Thymus (tissue), 11 donors: ENCODE data around the gene HOXA4. TPM values are rescaled to one million over a fixed set of nuclear protein-coding genes. Genes with fewer than 3 reads are reported as not detected.

Experiments used
- DNase-seq, 9 donors: peaks; one replicate each; pipeline ENCODE4 v3.0.0-alpha.2; 2013; ENCODE audit warnings: low spot score in 9 of 9, low read depth in 6 of 9, missing footprints in 1 of 9
- H3K27ac ChIP-seq, 2 donors: one replicate each; pipeline ENCODE4 v1.5.1; 2013; ENCODE audit warnings: control low read depth in 1 of 2, low read depth in 1 of 2, low read length in 1 of 2, mild to moderate bottlenecking in 1 of 2, moderate library complexity in 1 of 2
- H3K27me3 ChIP-seq, 2 donors: one replicate each; pipeline ENCODE4 v1.5.1; 2013; ENCODE audit warnings: low read length in 1 of 2; ENCODE audit not compliant: control insufficient read depth in 2 of 2, insufficient read depth in 1 of 2
- H3K36me3 ChIP-seq, 2 donors: one replicate each; pipeline ENCODE4 v1.5.1; 2013; ENCODE audit warnings: low read length in 1 of 2, mild to moderate bottlenecking in 1 of 2, moderate library complexity in 1 of 2; ENCODE audit not compliant: control insufficient read depth in 2 of 2, insufficient read depth in 2 of 2
- H3K4me1 ChIP-seq, 2 donors: one replicate each; pipeline ENCODE4 v1.5.1; 2013; ENCODE audit warnings: low read length in 2 of 2; ENCODE audit not compliant: control insufficient read depth in 2 of 2, insufficient read depth in 2 of 2
- H3K4me3 ChIP-seq, 2 donors: one replicate each; pipeline ENCODE4 v1.5.1; 2013; ENCODE audit warnings: low read length in 2 of 2, control low read depth in 1 of 2, mild to moderate bottlenecking in 1 of 2
- H3K9me3 ChIP-seq, 2 donors: one replicate each; pipeline ENCODE4 v1.5.1; 2013; ENCODE audit warnings: low read length in 1 of 2, mild to moderate bottlenecking in 1 of 2; ENCODE audit not compliant: control insufficient read depth in 2 of 2, insufficient read depth in 1 of 2
- WGBS: extraction: QIAGEN DNeasy Blood & Tissue Kit; methylation state at CpG from one replicate; pipeline ENCODE4 v1.1.7; 2013; 5-methylcytosine and 5-hydroxymethylcytosine counted together
- polyA plus RNA-seq: library from polyadenylated mRNA; stranded (reverse); fragments of 200-250 nt; gene quantifications from one replicate; pipeline ENCODE4 v1.2.3, GENCODE V29; 2013
- total RNA-seq: library from RNA; stranded (reverse); fragments of 120-200 nt; gene quantifications from one replicate; pipeline ENCODE4 v1.2.4, GENCODE V29; 2013
- donor health status: healthy.

Gene HOXA4
- total and polyA plus RNA-seq, 2 donors = 0.42 to 3.0 TPM

- peaks cover 47 to 100% of the 10 kb centered on the region in 2 donors for H3K27me3 ChIP-seq
- H3K4me1 ChIP-seq = peaks cover 40 to 53% of the 10 kb centered on the region in 2 donors
- peaks cover 0 to 19% of the 10 kb centered on the region in 2 donors for H3K9me3 ChIP-seq
- H3K36me3 ChIP-seq = no peaks in the 10 kb centered on the region
- WGBS = 5% methylated on average over 8 of the region's 8 CpGs
- no peak for DNase-seq
- H3K27ac ChIP-seq = peak overlapping the region in 1 of 2 donors; percentile 9
- H3K4me3 ChIP-seq = peak overlapping the region in 1 of 2 donors; percentile 73
Measured at GRCh38 chr7:27171325-27171636, 40.7 kb upstream of the HOXA4 start.

GRCh38 chr7:27170426-27171324 is 40.1 kb upstream of the HOXA4 start:
- Histone ChIP-seq H3K27me3 (peaks cover 50 to 100% of the 10 kb centered on the region in 2 donors), H3K9me3 (peaks cover 0 to 22% of the 10 kb centered on the region in 2 donors), H3K4me1 (peaks cover 46 to 59% of the 10 kb centered on the region in 2 donors), H3K27ac (no peak overlapping the region), H3K36me3 (no peaks in the 10 kb centered on the region), H3K4me3 (peak overlapping the region in 1 of 2 donors; percentile 73)
- 25% methylated on average over 11 of the region's 11 CpGs for WGBS
- no peak for DNase-seq

- H3K27me3 ChIP-seq = peaks cover 46 to 100% of the 10 kb centered on the region in 2 donors
- peaks cover 0 to 22% of the 10 kb centered on the region in 2 donors for H3K9me3 ChIP-seq
- peaks cover 52 to 65% of the 10 kb centered on the region in 2 donors for H3K4me1 ChIP-seq
- H3K36me3 ChIP-seq = no peaks in the 10 kb centered on the region
- no peak overlapping the region for H3K27ac ChIP-seq
- WGBS = under 1% methylated on average over 46 of the region's 46 CpGs
- peak overlapping the region; percentile 39 to 54 for H3K4me3 ChIP-seq
- no peak for DNase-seq
Measured at GRCh38 chr7:27169658-27170425, 39.3 kb upstream of the HOXA4 start.

- Histone ChIP-seq H3K9me3 (peaks cover 0 to 20% of the 10 kb centered on the region in 2 donors), H3K27me3 (peaks cover 47 to 100% of the 10 kb centered on the region in 2 donors), H3K27ac (peak overlapping the region; percentile 19 to 60), H3K36me3 (peaks cover 0 to 2% of the 10 kb centered on the region in 2 donors), H3K4me1 (peaks cover 48 to 70% of the 10 kb centered on the region in 2 donors), H3K4me3 (peak overlapping the region; percentile 39 to 54)
- WGBS = 2% methylated on average over 25 of the region's 25 CpGs
- peak in 2 of 9 donors; percentile 55 to 81 for DNase-seq
Measured at GRCh38 chr7:27168265-27168947, 37.8 kb upstream of the HOXA4 start.

GRCh38 chr7:27167916-27168264 is 37.3 kb upstream of the HOXA4 start:
- no peak for DNase-seq
- Histone ChIP-seq H3K4me1 (peaks cover 44 to 69% of the 10 kb centered on the region in 2 donors), H3K4me3 (peak overlapping the region; percentile 39 to 54), H3K9me3 (peaks cover 0 to 20% of the 10 kb centered on the region in 2 donors), H3K27me3 (peaks cover 48 to 100% of the 10 kb centered on the region in 2 donors), H3K36me3 (peaks cover 0 to 3% of the 10 kb centered on the region in 2 donors), H3K27ac (peak overlapping the region in 1 of 2 donors; percentile 60)
- 7% methylated on average over 4 of the region's 4 CpGs for WGBS

DNA sequence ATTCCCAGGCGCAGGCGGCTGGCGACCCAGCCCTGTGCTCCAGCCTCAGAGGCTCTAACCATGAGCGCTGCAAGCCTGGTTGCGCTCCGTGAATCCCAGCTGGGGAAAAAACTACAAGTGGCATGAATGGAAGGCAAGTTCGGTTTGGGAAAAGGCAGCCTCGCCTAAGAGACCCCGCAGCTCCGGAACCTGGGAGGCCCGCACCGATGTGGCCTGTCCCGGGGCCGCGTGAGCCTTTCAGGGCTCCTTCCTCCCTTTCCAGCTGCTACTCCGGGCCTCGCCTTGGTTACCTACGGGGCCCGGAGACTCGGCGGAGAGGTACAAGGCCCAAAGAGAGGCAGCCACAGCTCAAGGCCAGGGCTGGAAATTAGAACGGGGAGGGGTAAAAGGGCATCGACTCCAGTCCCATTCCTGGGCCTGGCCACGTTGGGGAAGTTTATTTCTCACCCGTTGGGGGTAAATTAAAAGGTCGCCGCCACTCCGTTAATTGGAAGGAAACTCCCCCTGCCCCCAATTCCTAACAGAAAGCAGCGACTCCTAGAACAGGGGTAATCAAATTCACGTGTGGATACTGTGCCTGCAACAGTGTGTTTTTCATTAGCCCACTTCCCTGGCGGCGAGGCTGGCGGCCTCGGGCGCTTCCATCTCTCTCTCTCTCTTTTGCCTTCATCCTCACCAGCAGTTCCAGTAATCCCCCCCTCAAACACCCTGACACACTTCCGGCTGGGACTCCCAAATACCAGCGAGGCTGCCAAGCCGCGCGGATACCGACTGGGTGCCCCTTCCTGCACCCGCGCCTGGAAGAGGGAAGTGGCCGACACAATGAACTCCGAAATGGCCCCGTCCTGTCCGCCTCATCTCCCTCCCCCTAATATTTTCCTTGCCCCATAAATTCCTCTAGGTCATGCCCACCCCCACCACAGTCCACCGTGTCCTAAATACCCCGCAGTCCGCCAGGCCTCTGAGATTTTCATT is 36.3 kb upstream of the HOXA4 start:
- 5% methylated on average over 50 of the region's 50 CpGs for WGBS
- Histone ChIP-seq H3K4me1 (peaks cover 35 to 58% of the 10 kb centered on the region in 2 donors), H3K27ac (no peak overlapping the region), H3K36me3 (peaks cover 0 to 3% of the 10 kb centered on the region in 2 donors), H3K4me3 (peak overlapping the region; percentile 14 to 36), H3K27me3 (peaks cover 48 to 100% of the 10 kb centered on the region in 2 donors), H3K9me3 (peaks cover 0 to 17% of the 10 kb centered on the region in 2 donors)
- no peak for DNase-seq

DNA sequence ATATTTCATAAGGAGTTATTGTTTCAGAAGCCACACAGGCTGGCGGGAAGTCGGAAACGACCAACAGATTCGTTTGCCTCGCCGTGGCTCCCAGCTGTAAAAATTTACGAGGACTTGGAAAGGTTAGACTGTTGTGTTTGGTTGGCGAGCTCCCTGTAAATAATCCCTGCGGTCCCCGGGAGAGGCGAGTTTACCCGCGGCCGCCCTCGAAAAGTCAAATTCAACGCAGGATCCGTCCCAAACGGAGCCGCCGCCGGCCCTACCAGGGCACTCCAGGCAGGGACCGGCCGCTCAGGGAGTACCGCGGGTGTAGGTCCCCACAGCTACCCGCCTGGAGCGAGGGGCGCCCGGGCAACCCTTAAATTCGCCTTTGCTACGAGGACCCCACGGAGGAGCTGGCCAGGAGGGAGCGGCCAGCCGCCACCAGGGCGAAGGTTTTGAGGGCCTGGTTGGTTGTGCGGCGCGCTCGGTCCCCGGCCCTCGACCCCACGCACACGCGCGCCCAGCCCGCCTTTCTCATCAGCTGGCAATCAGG is 35.5 kb upstream of the HOXA4 start:
- DNase-seq = no peak
- H3K36me3 ChIP-seq = peaks cover 0 to 3% of the 10 kb centered on the region in 2 donors
- H3K4me3 ChIP-seq = peak overlapping the region; percentile 14 to 36
- WGBS = 2% methylated on average over 46 of the region's 46 CpGs
- no peak overlapping the region for H3K27ac ChIP-seq
- H3K4me1 ChIP-seq = peaks cover 31 to 55% of the 10 kb centered on the region in 2 donors
- peaks cover 54 to 100% of the 10 kb centered on the region in 2 donors for H3K27me3 ChIP-seq
- H3K9me3 ChIP-seq = peaks cover 0 to 17% of the 10 kb centered on the region in 2 donors
